Measurements from ENCODE around the gene ADGRL3. TPM values are rescaled to one million over a fixed set of nuclear protein-coding genes. Genes with fewer than 3 reads are reported as not detected.

Gene ADGRL3
- total RNA-seq, 1 donor from 2014 or later, result 3.7 TPM

GRCh38 chr4:61864286-61864685, 664.2 kb downstream of the ADGRL3 start:
- intact Hi-C loops (cut with DNase I), result no loop called here
- ATAC-seq, result no peak

GRCh38 chr4:61866378-61867030, 666.4 kb downstream of the ADGRL3 start:
- no peak for DNase-seq (ENCODE audit: missing footprints)
- no peak for ATAC-seq
- intact Hi-C loops (cut with DNase I), result no loop called here

More at GRCh38 chr4:61864286-61864685, 664.2 kb downstream of the ADGRL3 start:
- no peak for DNase-seq (ENCODE audit: missing footprints)

GRCh38 chr4:61872983-61873382, 672.9 kb downstream of the ADGRL3 start:
- ATAC-seq (no peak), DNase-seq (ENCODE audit: missing footprints) (no peak)
- intact Hi-C loops (cut with DNase I), result no loop called here

GRCh38 chr4:61877266-61877665, 677.1 kb downstream of the ADGRL3 start:
- no peak for ATAC-seq
- intact Hi-C loops (cut with DNase I), result no loop called here
- no peak for DNase-seq (ENCODE audit: missing footprints)

GRCh38 chr4:61877893-61878292, 677.8 kb downstream of the ADGRL3 start:
- intact Hi-C loops (cut with DNase I), result no loop called here
- ATAC-seq (no peak), DNase-seq (ENCODE audit: missing footprints) (no peak)

GRCh38 chr4:61882381-61882780, 682.3 kb downstream of the ADGRL3 start:
- ATAC-seq (no peak), DNase-seq (ENCODE audit: missing footprints) (no peak)
- intact Hi-C loops (cut with DNase I), result no loop called here

- ATAC-seq (no peak), DNase-seq (ENCODE audit: missing footprints) (no peak)
- intact Hi-C loops (cut with DNase I), result no loop called here
These were observed 686.0 kb downstream of the ADGRL3 start for GRCh38 chr4:61886131-61886530.

GRCh38 chr4:61889117-61889516, 689.0 kb downstream of the ADGRL3 start:
- ATAC-seq (no peak), DNase-seq (ENCODE audit: missing footprints) (no peak)
- intact Hi-C loops (cut with DNase I), result no loop called here

GRCh38 chr4:61890321-61890720, 690.2 kb downstream of the ADGRL3 start:
- no peak for ATAC-seq

GRCh38 chr4:61891953-61892352, 691.8 kb downstream of the ADGRL3 start:
- DNase-seq (ENCODE audit: missing footprints) (no peak), ATAC-seq (no peak)
- intact Hi-C loops (cut with DNase I), result no loop called here

More at GRCh38 chr4:61890321-61890720, 690.2 kb downstream of the ADGRL3 start:
- intact Hi-C loops (cut with DNase I), result no loop called here
- DNase-seq (ENCODE audit: missing footprints), result no peak

GRCh38 chr4:61896634-61897033, 696.5 kb downstream of the ADGRL3 start:
- intact Hi-C loops (cut with DNase I), result no loop called here
- ATAC-seq, result no peak
- DNase-seq (ENCODE audit: missing footprints), result no peak

- no peak for DNase-seq (ENCODE audit: missing footprints)
- ATAC-seq, result no peak
- intact Hi-C loops (cut with DNase I), result no loop called here
These were observed 708.9 kb downstream of the ADGRL3 start for GRCh38 chr4:61909031-61909430.

- DNase-seq (ENCODE audit: missing footprints), result no peak
- intact Hi-C loops (cut with DNase I), result no loop called here
- ATAC-seq, result no peak
These were observed 711.2 kb downstream of the ADGRL3 start for GRCh38 chr4:61911313-61911756.

GRCh38 chr4:61913619-61914018, 713.5 kb downstream of the ADGRL3 start:
- no peak for DNase-seq (ENCODE audit: missing footprints)
- no peak for ATAC-seq
- intact Hi-C loops (cut with DNase I), result no loop called here

GRCh38 chr4:61915501-61915900, 715.4 kb downstream of the ADGRL3 start:
- DNase-seq (ENCODE audit: missing footprints), result no peak
- ATAC-seq, result no peak
- intact Hi-C loops (cut with DNase I), result no loop called here

GRCh38 chr4:61918507-61918906, 718.4 kb downstream of the ADGRL3 start:
- no peak for ATAC-seq
- intact Hi-C loops (cut with DNase I), result no loop called here
- no peak for DNase-seq (ENCODE audit: missing footprints)

- no peak for ATAC-seq
- intact Hi-C loops (cut with DNase I), result no loop called here
- no peak for DNase-seq (ENCODE audit: missing footprints)
These were observed 718.9 kb downstream of the ADGRL3 start for GRCh38 chr4:61918987-61919386.

GRCh38 chr4:61919561-61919960, 719.4 kb downstream of the ADGRL3 start:
- intact Hi-C loops (cut with DNase I), result no loop called here
- ATAC-seq, result no peak
- no peak for DNase-seq (ENCODE audit: missing footprints)

- intact Hi-C loops (cut with DNase I), result no loop called here
- ATAC-seq (no peak), DNase-seq (ENCODE audit: missing footprints) (no peak)
These were observed 721.8 kb downstream of the ADGRL3 start for GRCh38 chr4:61921920-61922319.

GRCh38 chr4:61922766-61923165, 722.6 kb downstream of the ADGRL3 start:
- ATAC-seq (no peak), DNase-seq (ENCODE audit: missing footprints) (no peak)
- intact Hi-C loops (cut with DNase I), result no loop called here

GRCh38 chr4:61923179-61923578, 723.1 kb downstream of the ADGRL3 start:
- ATAC-seq (no peak), DNase-seq (ENCODE audit: missing footprints) (no peak)
- intact Hi-C loops (cut with DNase I), result no loop called here
